Activated T-cell treated with anti-CD3 and anti-CD28 coated beads for 4 hours (primary cell): ENCODE data around the gene SPP1.

ENCODE experiments used
- DNase-seq: peaks from one replicate; pipeline ENCODE4 v3.0.0-alpha.2; 2020

The SPP1 gene

GRCh38 chr4:88028946-88029345, 53.4 kb downstream of the SPP1 start:
- DNase-seq = no peak

GRCh38 chr4:88029556-88029955, 54.0 kb downstream of the SPP1 start:
- DNase-seq = no peak

GRCh38 chr4:88030565-88031310, 55.2 kb downstream of the SPP1 start:
- DNase-seq = no peak
